Karpas-422 (cell line): ENCODE results near the gene UBASH3B. TPM values are rescaled to one million over a fixed set of nuclear protein-coding genes. Genes with fewer than 3 reads are reported as not detected.
"Not testable (repeated sequence)": the region's sequence is repeated elsewhere in the genome, so short reads cannot be mapped to it uniquely, and the experiment has no call there.

Experiments
- DNase-seq: peaks from one replicate; pipeline ENCODE4 v3.0.0-alpha.2; 2015
- H2AFZ ChIP-seq: fragments of 200-600 bp; sonication (generic); 2 replicates; pipeline ENCODE4 v1.6.1; 2014; ENCODE audit warnings: antibody characterized with exemption, low read length, mixed read lengths
- H3K27ac ChIP-seq: fragments of 200-600 bp; sonication (generic); 2 replicates; pipeline ENCODE4 v1.5.1; 2014; ENCODE audit warnings: mild to moderate bottlenecking, low read length, moderate library complexity
- H3K27me3 ChIP-seq: fragments of 200-600 bp; sonication (generic); 2 replicates; pipeline ENCODE4 v1.6.1; 2014; ENCODE audit warnings: low read length, mixed read lengths
- H3K36me3 ChIP-seq: fragments of 200-600 bp; sonication (generic); 2 replicates; pipeline ENCODE4 v1.6.1; 2014; ENCODE audit warnings: low read length, mixed read lengths; ENCODE audit not compliant: insufficient read depth
- H3K4me1 ChIP-seq: fragments of 200-600 bp; sonication (generic); 2 replicates; pipeline ENCODE4 v1.6.1; 2014; ENCODE audit warnings: mild to moderate bottlenecking, low read length, mixed read lengths
- H3K4me2 ChIP-seq: fragments of 200-600 bp; sonication (generic); 2 replicates; pipeline ENCODE4 v1.6.1; 2014; ENCODE audit warnings: low read length, low read depth, mild to moderate bottlenecking; ENCODE audit not compliant: poor library complexity, severe bottlenecking
- H3K4me3 ChIP-seq: fragments of 200-600 bp; sonication (generic); 2 replicates; pipeline ENCODE4 v1.5.1; 2014; ENCODE audit warnings: mild to moderate bottlenecking, antibody characterized with exemption, low read length, mixed read lengths
- H3K79me2 ChIP-seq: fragments of 200-600 bp; sonication (generic); 2 replicates; pipeline ENCODE4 v1.6.1; 2014; ENCODE audit warnings: mild to moderate bottlenecking, low read length, mixed read lengths
- H3K9ac ChIP-seq: fragments of 200-600 bp; sonication (generic); 2 replicates; pipeline ENCODE4 v1.6.0; 2014; ENCODE audit warnings: low read length
- H3K9me2 ChIP-seq: fragments of 200-600 bp; sonication (generic), shearing (Covaris generic); replicated peaks from 2 replicates; pipeline ENCODE4 v1.6.0; 2014; ENCODE audit warnings: mild to moderate bottlenecking, low read length, moderate library complexity; ENCODE audit not compliant: insufficient read depth
- H3K9me3 ChIP-seq: fragments of 300-700, 200-600 bp; sonication (generic); 2 replicates; pipeline ENCODE4 v1.6.1; 2014; ENCODE audit warnings: low read length, mixed read lengths
- H4K20me1 ChIP-seq: fragments of 200-600 bp; sonication (generic); 2 replicates; pipeline ENCODE4 v1.6.1; 2014; ENCODE audit warnings: mild to moderate bottlenecking, antibody characterized with exemption, low read length, low read depth; ENCODE audit not compliant: insufficient read depth
- total RNA-seq: library from RNA; depleted of rRNA; stranded (reverse); fragments of >200 nt; shearing (Covaris generic); gene quantifications from 2 replicates; pipeline ENCODE4 v1.2.3, GENCODE V29; 2014; ENCODE audit warnings: low replicate concordance

Gene UBASH3B
- total RNA-seq, 1 experiment from 2014 or later: 9.0 TPM

DNA sequence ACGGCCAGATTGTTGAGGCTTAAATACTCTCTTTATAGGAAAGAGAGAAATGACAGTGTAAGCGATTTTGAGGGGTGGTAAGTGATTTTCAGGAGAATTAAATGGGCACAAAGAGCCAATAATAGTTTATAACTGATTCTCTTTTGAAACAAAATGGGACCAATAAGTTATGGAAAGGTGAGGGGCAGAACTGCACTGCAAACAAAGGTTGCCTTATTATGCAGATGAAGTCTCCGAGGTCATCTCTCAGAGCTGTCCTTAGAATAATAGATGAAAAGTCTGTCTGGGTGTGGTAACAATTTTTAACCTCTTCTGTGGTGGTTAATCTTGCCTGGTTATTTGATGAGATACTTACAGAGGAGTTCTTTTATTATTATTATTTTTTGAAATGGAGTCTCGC, 168.0 kb downstream of the UBASH3B start:
- no peaks in the 10 kb centered on the region for H3K36me3 ChIP-seq
- H2AFZ ChIP-seq: no peak overlapping the region
- no peak overlapping the region for H3K4me2 ChIP-seq
- no peaks in the 10 kb centered on the region for H3K9me2 ChIP-seq
- no peaks in the 10 kb centered on the region for H3K9me3 ChIP-seq
- no peak overlapping the region for H3K9ac ChIP-seq
- DNase-seq: no peak
- no peaks in the 10 kb centered on the region for H3K27me3 ChIP-seq
- no peak overlapping the region for H3K4me3 ChIP-seq
- H3K27ac ChIP-seq: no peak overlapping the region
- H3K4me1 ChIP-seq: no peaks in the 10 kb centered on the region
- H4K20me1 ChIP-seq: no peaks in the 10 kb centered on the region
- H3K79me2 ChIP-seq: no peaks in the 10 kb centered on the region

DNA sequence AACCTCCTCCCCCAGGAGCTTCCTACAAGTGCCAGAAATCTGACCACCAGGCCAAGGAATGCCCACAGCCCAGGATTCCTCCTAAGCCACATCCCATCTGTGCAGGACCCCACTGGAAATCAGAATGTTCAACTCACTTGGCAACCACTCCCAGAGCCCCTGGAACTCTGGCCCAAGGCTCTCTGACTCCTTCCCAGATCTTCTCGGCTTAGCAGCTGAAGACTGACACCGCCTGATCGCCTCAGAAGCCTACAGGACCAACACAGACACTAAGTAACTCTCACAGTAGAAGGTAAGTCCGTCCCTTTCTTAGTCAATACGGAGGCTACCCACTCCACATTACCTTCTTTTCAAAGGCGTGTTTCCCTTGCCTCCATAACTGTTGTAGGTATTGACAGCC, 173.8 kb downstream of the UBASH3B start:
- not testable (repeated sequence) for H3K4me2 ChIP-seq, DNase-seq, H3K27ac ChIP-seq, H3K9me2 ChIP-seq, H3K4me3 ChIP-seq, H3K9ac ChIP-seq, H3K4me1 ChIP-seq, H3K27me3 ChIP-seq, H3K79me2 ChIP-seq, H2AFZ ChIP-seq, H3K36me3 ChIP-seq, H3K9me3 ChIP-seq, H4K20me1 ChIP-seq

DNA sequence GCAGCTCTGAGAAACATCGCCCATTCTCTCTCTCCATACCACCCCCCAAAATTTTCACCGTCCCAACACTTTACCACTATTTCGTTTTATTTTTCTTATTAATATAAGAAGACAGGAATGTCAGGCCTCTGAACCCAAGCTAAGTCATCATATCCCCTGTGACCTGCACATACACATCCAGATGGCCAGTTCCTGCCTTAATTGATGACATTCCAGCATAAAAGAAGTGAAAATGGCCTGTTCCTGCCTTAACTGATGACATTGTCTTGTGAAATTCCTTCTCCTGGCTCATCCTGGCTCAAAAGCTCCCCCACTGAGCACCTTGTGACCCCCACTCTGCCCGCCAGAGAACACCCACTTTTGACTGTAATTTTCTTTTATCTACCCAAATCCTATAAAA, 176.8 kb downstream of the UBASH3B start:
- H3K79me2 ChIP-seq, H3K4me1 ChIP-seq, H3K9ac ChIP-seq, H3K27ac ChIP-seq, H3K27me3 ChIP-seq, H4K20me1 ChIP-seq, H3K36me3 ChIP-seq, H3K4me2 ChIP-seq, H3K4me3 ChIP-seq, H3K9me2 ChIP-seq, H3K9me3 ChIP-seq, H2AFZ ChIP-seq, DNase-seq: not testable (repeated sequence)

DNA sequence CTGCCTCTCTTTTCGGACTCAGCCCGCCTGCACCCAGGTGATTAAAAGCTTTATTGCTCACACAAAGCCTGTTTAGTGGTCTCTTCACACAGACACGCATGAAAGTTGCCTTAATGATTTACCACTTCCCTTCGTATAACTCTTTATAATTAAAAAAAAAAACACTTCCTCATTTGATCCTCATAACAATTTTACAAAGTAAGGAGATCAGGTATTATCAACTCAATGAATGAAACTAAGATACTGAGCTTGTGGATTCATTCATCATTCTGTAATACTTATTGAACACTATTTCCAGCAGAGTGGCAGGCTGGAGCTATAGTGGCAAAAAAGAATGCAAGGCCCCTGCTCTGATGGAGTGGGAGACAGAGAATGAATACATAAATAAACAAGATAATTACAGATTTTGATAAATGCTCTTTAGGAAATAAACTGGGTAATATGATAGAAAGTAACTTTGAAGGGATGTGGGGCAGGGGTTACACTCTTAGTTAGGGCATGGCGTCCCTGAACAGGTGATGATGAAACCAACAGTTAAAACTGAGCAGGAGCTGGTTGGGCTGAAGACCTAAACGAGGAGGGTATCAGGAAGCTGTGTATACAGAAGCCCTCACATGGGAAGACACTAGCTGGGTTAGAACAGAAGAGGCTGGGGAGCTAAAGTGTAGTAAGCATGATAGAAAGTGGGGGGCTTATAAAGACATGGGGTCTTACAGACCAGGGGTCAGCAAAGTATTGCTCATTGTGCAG, 177.4 kb downstream of the UBASH3B start:
- H3K36me3 ChIP-seq: no peaks in the 10 kb centered on the region
- DNase-seq: no peak
- no peaks in the 10 kb centered on the region for H3K27me3 ChIP-seq
- H3K4me2 ChIP-seq: no peak overlapping the region
- H3K27ac ChIP-seq: no peak overlapping the region
- H2AFZ ChIP-seq: no peak overlapping the region
- no peaks in the 10 kb centered on the region for H3K4me1 ChIP-seq
- no peaks in the 10 kb centered on the region for H3K79me2 ChIP-seq
- H3K9me2 ChIP-seq: no peaks in the 10 kb centered on the region
- H3K4me3 ChIP-seq: no peak overlapping the region
- H3K9me3 ChIP-seq: no peaks in the 10 kb centered on the region
- H3K9ac ChIP-seq: no peak overlapping the region
- no peaks in the 10 kb centered on the region for H4K20me1 ChIP-seq

DNA sequence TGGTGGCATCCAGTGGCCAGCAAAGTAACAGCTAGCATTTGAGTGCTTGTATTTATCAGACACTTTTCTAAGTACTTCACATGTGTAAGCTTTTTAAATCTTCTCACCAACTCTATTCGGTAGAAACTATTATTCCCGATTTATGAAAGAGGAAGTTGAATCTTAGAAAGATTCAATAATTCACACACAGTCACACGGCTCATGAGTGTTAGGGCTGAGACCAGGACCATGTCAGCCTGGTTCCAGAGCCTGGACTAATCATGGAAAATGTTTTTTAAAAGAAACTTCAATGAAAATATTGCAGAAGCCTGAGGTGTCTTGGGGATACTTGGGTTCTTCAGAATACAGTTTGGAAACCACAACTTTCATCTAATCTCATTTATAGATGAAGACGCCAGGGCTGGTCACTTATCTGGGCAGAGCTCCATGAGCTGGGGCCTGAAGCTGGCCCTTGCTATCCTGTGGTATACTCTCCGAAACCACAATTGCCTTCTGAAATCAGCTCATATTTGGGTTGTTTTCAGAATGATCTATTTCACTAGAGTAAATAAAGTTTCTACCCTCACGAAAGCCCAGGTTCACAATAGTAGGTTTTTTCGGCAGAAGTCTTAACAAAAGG, 178.4 kb downstream of the UBASH3B start:
- no peak overlapping the region for H3K4me3 ChIP-seq
- H3K9me2 ChIP-seq: no peaks in the 10 kb centered on the region
- no peak overlapping the region for H3K27ac ChIP-seq
- H3K9ac ChIP-seq: no peak overlapping the region
- no peak overlapping the region for H3K4me2 ChIP-seq
- H3K9me3 ChIP-seq: no peaks in the 10 kb centered on the region
- H2AFZ ChIP-seq: no peak overlapping the region
- no peak for DNase-seq
- H3K79me2 ChIP-seq: no peaks in the 10 kb centered on the region
- H4K20me1 ChIP-seq: no peaks in the 10 kb centered on the region
- no peaks in the 10 kb centered on the region for H3K27me3 ChIP-seq
- H3K4me1 ChIP-seq: no peaks in the 10 kb centered on the region
- no peaks in the 10 kb centered on the region for H3K36me3 ChIP-seq

DNA sequence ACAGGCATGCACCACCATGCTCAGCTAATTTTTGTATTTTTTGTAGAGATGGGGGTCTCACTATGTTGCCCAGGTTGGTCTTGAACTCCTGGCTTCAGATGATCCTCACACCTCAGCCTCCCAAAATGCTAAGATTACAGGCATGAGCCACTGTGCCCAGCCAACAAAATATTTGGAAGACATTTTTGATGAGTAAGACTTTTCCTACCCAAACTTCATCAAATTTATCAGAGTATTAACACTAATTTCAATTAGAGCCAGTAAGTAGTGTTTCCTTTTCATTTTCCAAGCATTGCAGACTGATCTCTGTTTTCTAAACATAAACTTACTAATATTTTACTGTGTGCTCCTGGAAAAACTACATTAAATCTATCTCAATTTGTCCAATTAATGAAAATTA, 181.4 kb downstream of the UBASH3B start:
- no peak overlapping the region for H3K4me3 ChIP-seq
- H3K9ac ChIP-seq: no peak overlapping the region
- DNase-seq: no peak
- H3K27me3 ChIP-seq: no peaks in the 10 kb centered on the region
- H4K20me1 ChIP-seq: no peaks in the 10 kb centered on the region
- no peak overlapping the region for H3K4me2 ChIP-seq
- H3K36me3 ChIP-seq: no peaks in the 10 kb centered on the region
- no peaks in the 10 kb centered on the region for H3K9me3 ChIP-seq
- no peak overlapping the region for H3K27ac ChIP-seq
- no peak overlapping the region for H2AFZ ChIP-seq
- H3K4me1 ChIP-seq: no peaks in the 10 kb centered on the region
- no peaks in the 10 kb centered on the region for H3K79me2 ChIP-seq
- no peaks in the 10 kb centered on the region for H3K9me2 ChIP-seq

DNA sequence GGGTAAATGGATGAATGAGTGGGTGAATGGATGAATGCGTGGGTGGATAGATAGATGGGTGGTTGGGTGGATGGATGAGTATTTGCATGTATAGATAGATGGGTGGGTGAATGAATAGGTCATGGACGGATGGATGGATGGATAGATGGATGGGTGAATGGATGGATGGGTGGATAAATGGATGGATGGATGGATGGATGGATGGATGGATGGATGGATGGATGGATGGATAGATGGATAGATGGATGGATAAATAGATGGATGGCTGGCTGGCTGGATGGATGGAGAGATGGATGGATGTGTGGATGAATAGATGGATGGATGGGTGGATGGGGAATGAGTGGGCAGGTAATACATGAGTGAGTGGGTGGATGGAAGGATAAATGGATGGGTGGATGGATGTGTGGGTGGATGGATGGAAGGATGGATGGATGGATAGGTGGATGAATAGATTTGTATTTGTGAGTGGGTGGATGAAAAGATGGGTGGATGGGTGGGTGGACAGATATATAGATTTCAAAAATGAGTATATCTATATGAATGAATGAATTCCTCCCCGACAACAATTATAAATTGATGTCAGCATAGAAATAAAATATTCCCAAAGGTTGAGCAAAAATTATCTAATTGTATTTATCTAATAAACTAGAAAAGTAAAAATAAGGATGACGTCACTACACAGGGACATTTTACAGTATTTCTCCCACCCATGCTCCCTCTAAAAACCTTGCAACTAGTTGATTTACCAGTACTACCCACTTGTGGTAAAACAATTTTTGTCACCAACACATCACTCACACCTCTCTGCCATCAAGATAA, 182.2 kb downstream of the UBASH3B start:
- H3K9me2 ChIP-seq: no peaks in the 10 kb centered on the region
- H2AFZ ChIP-seq: no peak overlapping the region
- no peaks in the 10 kb centered on the region for H3K4me1 ChIP-seq
- no peak overlapping the region for H3K9ac ChIP-seq
- H3K36me3 ChIP-seq: no peaks in the 10 kb centered on the region
- no peaks in the 10 kb centered on the region for H4K20me1 ChIP-seq
- no peaks in the 10 kb centered on the region for H3K79me2 ChIP-seq
- H3K9me3 ChIP-seq: no peaks in the 10 kb centered on the region
- no peak overlapping the region for H3K4me2 ChIP-seq
- DNase-seq: no peak
- H3K27me3 ChIP-seq: no peaks in the 10 kb centered on the region
- no peak overlapping the region for H3K4me3 ChIP-seq
- no peak overlapping the region for H3K27ac ChIP-seq
